Measurements from ENCODE around the gene C15orf61.

C15orf61 gene

DNA sequence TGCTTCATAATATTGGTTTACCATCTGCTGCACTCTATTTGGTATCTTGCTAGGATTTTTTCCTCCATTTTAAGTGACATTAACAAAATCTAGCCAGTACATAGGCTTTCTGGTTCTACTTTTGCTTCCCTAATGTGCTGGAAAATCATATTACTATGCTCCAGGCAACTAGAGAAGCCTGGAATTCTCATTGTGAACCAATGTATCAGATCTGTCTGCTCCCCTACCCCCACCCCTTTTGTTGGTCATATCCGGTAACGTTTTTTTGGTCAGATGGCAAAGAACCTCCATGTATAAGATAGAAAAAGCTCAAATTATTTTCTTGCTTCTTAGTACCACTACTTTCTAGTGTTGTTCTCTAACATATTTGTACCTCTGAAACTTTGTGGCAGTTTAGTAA, 38.6 kb downstream of the C15orf61 start:
- TF ChIP-seq CTCF (IDR thresholded peaks at IDR 0.05; ENCODE audit: borderline replicate concordance, insufficient read depth, low read depth, low read length): no peak
- no peak overlapping the region for H3K4me3 ChIP-seq (ENCODE audit: low read depth, low read length)

DNA sequence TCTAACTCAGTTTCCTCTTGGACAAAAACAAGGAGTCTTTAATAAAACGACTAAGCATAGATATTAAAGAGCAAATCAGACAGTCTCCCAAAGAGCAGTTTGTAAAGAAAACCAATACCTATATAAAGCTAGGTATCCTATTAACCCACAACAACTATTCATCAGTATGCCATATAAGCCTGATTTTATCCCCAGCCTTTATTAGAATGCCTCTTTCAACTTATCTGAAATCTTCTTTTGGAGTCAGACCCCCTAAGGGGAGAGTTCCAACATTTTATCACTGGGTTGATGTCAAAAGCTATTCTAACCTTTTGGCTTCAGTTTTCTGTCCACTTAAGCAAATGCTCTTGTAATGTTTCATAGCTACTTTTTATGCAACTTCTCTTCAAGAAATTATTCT, 39.4 kb downstream of the C15orf61 start:
- no peak for TF ChIP-seq CTCF (IDR thresholded peaks at IDR 0.05; ENCODE audit: borderline replicate concordance, insufficient read depth, low read depth, low read length)
- no peak overlapping the region for H3K4me3 ChIP-seq (ENCODE audit: low read depth, low read length)

- no peak overlapping the region for H3K4me3 ChIP-seq (ENCODE audit: low read depth, low read length)
- no peak for TF ChIP-seq CTCF (IDR thresholded peaks at IDR 0.05; ENCODE audit: borderline replicate concordance, insufficient read depth, low read depth, low read length)
Observed at GRCh38 chr15:67563092-67563491, 42.2 kb downstream of the C15orf61 start.

DNA sequence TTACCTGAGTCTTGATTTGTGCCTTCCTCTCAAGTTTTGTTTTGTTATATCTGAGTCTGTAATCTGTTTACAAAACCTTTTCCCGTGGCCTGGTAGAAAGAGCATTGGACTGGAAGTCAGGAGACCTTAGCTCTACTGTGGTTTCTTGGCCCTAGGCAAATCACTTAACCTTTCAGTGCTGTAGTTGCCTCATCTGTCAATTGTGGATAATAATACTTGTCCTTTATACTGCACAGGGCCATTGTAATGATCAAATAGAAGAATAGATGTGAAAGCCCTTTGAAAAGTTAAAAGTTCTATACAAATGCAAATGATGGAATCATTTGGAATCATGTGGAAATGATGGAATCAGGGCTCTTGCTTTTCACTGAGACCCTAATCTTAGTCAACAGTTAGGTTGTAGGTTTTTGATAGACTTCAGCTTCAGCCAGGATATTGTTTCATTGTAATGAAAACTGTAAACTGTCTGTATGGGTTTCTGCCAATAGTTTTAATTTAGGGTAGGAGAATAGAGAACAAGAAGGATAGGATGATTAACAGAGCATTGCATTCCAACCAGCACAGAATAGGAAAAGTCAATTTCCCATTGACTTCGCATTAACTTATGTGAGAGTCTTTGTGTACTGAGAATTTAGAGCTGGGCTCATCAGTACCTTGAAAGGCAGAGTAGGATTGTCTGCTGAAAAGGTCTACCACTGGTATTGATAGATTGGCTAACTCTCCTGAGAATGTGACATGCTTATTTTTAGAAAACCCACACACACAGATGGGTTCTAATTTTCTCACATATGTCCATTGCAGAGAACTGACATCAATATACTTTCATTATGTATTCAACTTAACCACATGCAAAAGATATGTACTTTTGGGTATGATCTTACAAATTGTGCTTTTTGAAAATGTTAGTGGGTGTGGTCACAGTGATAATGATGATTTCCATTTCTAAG, 43.4 kb downstream of the C15orf61 start:
- no peak for TF ChIP-seq CTCF (IDR thresholded peaks at IDR 0.05; ENCODE audit: borderline replicate concordance, insufficient read depth, low read depth, low read length)

DNA sequence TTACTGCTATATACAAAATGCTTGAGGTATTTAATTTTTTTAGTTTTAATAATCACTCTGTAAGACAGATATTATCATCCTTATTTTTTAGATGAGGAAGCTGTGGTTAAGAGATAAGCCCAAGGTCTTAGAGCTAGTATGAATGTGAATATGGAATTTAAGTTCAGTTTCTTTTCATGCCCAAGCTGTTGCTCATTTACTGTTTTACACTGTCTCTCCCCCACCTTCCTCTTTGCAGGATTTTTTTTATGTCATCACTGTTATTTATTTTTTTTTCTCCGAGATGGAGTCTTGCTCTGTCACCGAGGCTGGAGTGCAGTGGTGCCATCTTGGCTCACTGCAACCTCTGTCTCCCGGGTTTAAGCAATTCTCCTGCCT, 44.0 kb downstream of the C15orf61 start:
- no peak for TF ChIP-seq CTCF (IDR thresholded peaks at IDR 0.05; ENCODE audit: borderline replicate concordance, insufficient read depth, low read depth, low read length)
- no peak overlapping the region for H3K4me3 ChIP-seq (ENCODE audit: low read depth, low read length)

More for the DNA sequence above, 43.4 kb downstream of the C15orf61 start:
- no peak overlapping the region for H3K4me3 ChIP-seq (ENCODE audit: low read depth, low read length)

- no peak overlapping the region for H3K4me3 ChIP-seq (ENCODE audit: low read depth, low read length)
- no peak for TF ChIP-seq CTCF (IDR thresholded peaks at IDR 0.05; ENCODE audit: borderline replicate concordance, insufficient read depth, low read depth, low read length)
Observed at GRCh38 chr15:67569668-67570067, 48.7 kb downstream of the C15orf61 start.
